Measurements from ENCODE around the gene RARA. TPM values are rescaled to one million over a fixed set of nuclear protein-coding genes. Genes with fewer than 3 reads are reported as not detected.

The RARA gene
- total RNA-seq, 1 experiment from 2014 or later, result 35.1 TPM

- DNase-seq (ENCODE audit: low read depth, low spot score), result no peak
- Histone ChIP-seq H3K9me2 (ENCODE audit: insufficient read depth) (no peaks in the 10 kb centered on the region), H3K9me3 (ENCODE audit: control insufficient read depth in 1 of 2, insufficient read depth in 1 of 2, low read depth in 1 of 2, low read length in 2 of 2) (no peaks in the 10 kb centered on the region), H3K36me3 (ENCODE audit: control insufficient read depth in 1 of 2, insufficient read depth in 2 of 2, low read length in 2 of 2) (peaks cover 0 to 4% of the 10 kb centered on the region in 2 experiments; a peak in 1 of 4 replicates), H3K79me2 (ENCODE audit: insufficient read depth, low read length) (no peaks in the 10 kb centered on the region), H3K4me3 (replicated peaks in 1 of 2; ENCODE audit: low read depth in 1 of 2, low read length in 2 of 2) (0 out of 4 replicates have a peak overlapping the region, but pooled peaks of 1 of the 2 experiments have one; percentile 4), H3K27ac (ENCODE audit: low read depth, low read length) (peak overlapping the region; percentile 56), H3K9ac (ENCODE audit: low read length) (peak overlapping the region; percentile 34), H3K4me1 (ENCODE audit: control insufficient read depth in 1 of 2, insufficient read depth in 2 of 2, low read length in 2 of 2) (peaks cover 77 to 95% of the 10 kb centered on the region in 2 experiments), H3K4me2 (ENCODE audit: low read length) (peak overlapping the region; percentile 77), H2AFZ (ENCODE audit: low read depth, low read length, poor library complexity, severe bottlenecking) (no peak overlapping the region), H4K20me1 (ENCODE audit: insufficient read depth) (no peaks in the 10 kb centered on the region), H3K27me3 (ENCODE audit: insufficient read depth, low read length) (no peaks in the 10 kb centered on the region)
- ChIA-PET POLR2A (no interaction called here), CTCF (interaction anchor here (0.6 to 1.0 kb wide), 3 partner anchors 44 to 165 kb away, joined by 3 read pairs; no protein-coding TSS in a partner anchor), RAD21 (ENCODE audit: low non-redundant PET in 1 of 2, low total read pairs in 2 of 2, uncharacterized antibody in 2 of 2, unreplicated experiment in 2 of 2) (no interaction called here)
- BruUV-seq (replicated peaks), result no TSS peak
- intact Hi-C loops (cut with micrococcal nuclease), result no loop called here
- no peak for TF ChIP-seq MAX (IDR thresholded peaks at IDR 0.05)
- TF ChIP-seq CTCF (IDR thresholded peaks at IDR 0.05 in 2 of 3, conservative IDR thresholded peaks at IDR 0.05 in 1 of 3; ENCODE audit: borderline replicate concordance in 1 of 3, insufficient read depth in 1 of 3, low read depth in 2 of 3, low read length in 2 of 3), result no peak
- no peak for TF ChIP-seq REST (IDR thresholded peaks at IDR 0.05; ENCODE audit: low read depth)
- TF ChIP-seq ZFX (IDR thresholded peaks at IDR 0.05), result no peak
- no peak for TF ChIP-seq ZNF274 (IDR thresholded peaks at IDR 0.05; ENCODE audit: low read depth, low read length)
- TF ChIP-seq SRF (IDR thresholded peaks at IDR 0.05; ENCODE audit: low read depth), result no peak
- TF ChIP-seq SIN3A (IDR thresholded peaks at IDR 0.05; ENCODE audit: low read depth), result no peak
- TF ChIP-seq ATF3 (IDR thresholded peaks at IDR 0.05), result no peak
- TF ChIP-seq TCF7L2 (IDR thresholded peaks at IDR 0.05; ENCODE audit: borderline replicate concordance, extremely low read depth, insufficient read depth, insufficient read length), result no peak
- no peak for TF ChIP-seq CBX3 (IDR thresholded peaks at IDR 0.05; ENCODE audit: low read depth)
- TF ChIP-seq YY1 (IDR thresholded peaks at IDR 0.05; ENCODE audit: extremely low read depth, insufficient replicate concordance, low read depth, low read length), result no peak
- TF ChIP-seq CEBPB (IDR thresholded peaks at IDR 0.05; ENCODE audit: low read depth), result no peak
- no peak for TF ChIP-seq EZH2 (IDR thresholded peaks at IDR 0.05)
- no peak for TF ChIP-seq SP1 (IDR thresholded peaks at IDR 0.05; ENCODE audit: low read depth)
- TF ChIP-seq ELF1 (IDR thresholded peaks at IDR 0.05; ENCODE audit: borderline replicate concordance, low read depth), result no peak
- no peak for TF ChIP-seq POLR2AphosphoS5 (IDR thresholded peaks at IDR 0.05; ENCODE audit: low read depth, low read length)
- no peak for TF ChIP-seq EZH2phosphoT487 (IDR thresholded peaks at IDR 0.05; ENCODE audit: borderline replicate concordance)
- no peak for TF ChIP-seq POLR2A (IDR thresholded peaks at IDR 0.05; ENCODE audit: borderline replicate concordance, extremely low read depth, insufficient read depth, insufficient read length)
- no peak for TF ChIP-seq JUND (IDR thresholded peaks at IDR 0.05)
- TF ChIP-seq EGR1 (IDR thresholded peaks at IDR 0.05; ENCODE audit: low read depth), result no peak
- ATAC-seq, result no peak
Measured at GRCh38 chr17:40310882-40311391, 2.0 kb downstream of the RARA start.

Measured in HCT116 (cell line).